ENCODE measurements around the gene DHRS7. TPM values are rescaled to one million over a fixed set of nuclear protein-coding genes. Genes with fewer than 3 reads are reported as not detected.

DHRS7 gene
- total RNA-seq, 1 experiment from 2014 or later, result 71.4 TPM

- POLR2A ChIA-PET, result no interaction called here
These were observed 32.6 kb upstream of the DHRS7 start for GRCh38 chr14:60197629-60198303.

GRCh38 chr14:60196291-60196690 is 31.1 kb upstream of the DHRS7 start:
- no TSS peak for BruUV-seq (replicated peaks)
- H3K36me3 Mint-ChIP-seq (ENCODE audit: insufficient read depth, unreplicated experiment), result no peaks in the 10 kb centered on the region
- DNase-seq (ENCODE audit: unreplicated experiment), result peak; percentile 3
- H3K4me1 Mint-ChIP-seq (ENCODE audit: insufficient read depth, unreplicated experiment), result no peaks in the 10 kb centered on the region
- ChIA-PET CTCF (interaction anchor here (0.7 to 1.4 kb wide), 3 partner anchors 151 to 867 kb away, joined by 3 to 4 read pairs (median 3); no protein-coding TSS in a partner anchor), POLR2A (interaction anchor here (1.2 kb wide), 1 partner anchor 104 kb away, joined by 4 read pairs; the partner anchor contains the start of gene PCNX4)
- TF ChIP-seq CTCF (IDR thresholded peaks at IDR 0.05; ENCODE audit: unreplicated experiment), result no peak
- intact Hi-C loops (cut with micrococcal nuclease), result no loop called here
- peaks cover 15% of the 10 kb centered on the region for H3K9me3 Mint-ChIP-seq (ENCODE audit: unreplicated experiment)
- no peak overlapping the region for H3K4me3 Mint-ChIP-seq (ENCODE audit: unreplicated experiment)
- no peak overlapping the region for H3K27ac Mint-ChIP-seq (ENCODE audit: low read depth, unreplicated experiment)
- no peaks in the 10 kb centered on the region for H3K27me3 Mint-ChIP-seq (ENCODE audit: insufficient read depth, unreplicated experiment)

More at GRCh38 chr14:60197629-60198303, 32.6 kb upstream of the DHRS7 start:
- H3K4me3 Mint-ChIP-seq (ENCODE audit: unreplicated experiment), result no peak overlapping the region
- intact Hi-C loops (cut with micrococcal nuclease), result no loop called here
- no peaks in the 10 kb centered on the region for H3K4me1 Mint-ChIP-seq (ENCODE audit: insufficient read depth, unreplicated experiment)
- no peak for TF ChIP-seq CTCF (IDR thresholded peaks at IDR 0.05; ENCODE audit: unreplicated experiment)
- no peak overlapping the region for H3K27ac Mint-ChIP-seq (ENCODE audit: low read depth, unreplicated experiment)
- H3K36me3 Mint-ChIP-seq (ENCODE audit: insufficient read depth, unreplicated experiment), result no peaks in the 10 kb centered on the region
- H3K27me3 Mint-ChIP-seq (ENCODE audit: insufficient read depth, unreplicated experiment), result no peaks in the 10 kb centered on the region
- peak; percentile 35 for DNase-seq (ENCODE audit: unreplicated experiment)
- peaks cover 15% of the 10 kb centered on the region for H3K9me3 Mint-ChIP-seq (ENCODE audit: unreplicated experiment)
- no TSS peak for BruUV-seq (replicated peaks)
- CTCF ChIA-PET, result interaction anchor here (0.7 to 2.8 kb wide), 4 partner anchors 9 to 139 kb away, joined by 3 to 10 read pairs (median 4); no protein-coding TSS in a partner anchor

- no peak overlapping the region for H3K27ac Mint-ChIP-seq (ENCODE audit: low read depth, unreplicated experiment)
- intact Hi-C loops (cut with micrococcal nuclease), result no loop called here
- no peak for TF ChIP-seq CTCF (IDR thresholded peaks at IDR 0.05; ENCODE audit: unreplicated experiment)
- H3K27me3 Mint-ChIP-seq (ENCODE audit: insufficient read depth, unreplicated experiment), result no peaks in the 10 kb centered on the region
- no peaks in the 10 kb centered on the region for H3K36me3 Mint-ChIP-seq (ENCODE audit: insufficient read depth, unreplicated experiment)
- no peak for DNase-seq (ENCODE audit: unreplicated experiment)
- no TSS peak for BruUV-seq (replicated peaks)
- H3K9me3 Mint-ChIP-seq (ENCODE audit: unreplicated experiment), result peaks cover 15% of the 10 kb centered on the region
- CTCF ChIA-PET, result interaction anchor here (0.7 to 1.4 kb wide), 5 partner anchors 12 to 866 kb away, joined by 3 to 4 read pairs (median 3); no protein-coding TSS in a partner anchor
- H3K4me1 Mint-ChIP-seq (ENCODE audit: insufficient read depth, unreplicated experiment), result no peaks in the 10 kb centered on the region
- H3K4me3 Mint-ChIP-seq (ENCODE audit: unreplicated experiment), result no peak overlapping the region
- POLR2A ChIA-PET, result interaction anchor here (1.2 kb wide), 1 partner anchor 103 kb away, joined by 4 read pairs; the partner anchor contains the start of gene PCNX4
These were observed 30.1 kb upstream of the DHRS7 start for GRCh38 chr14:60195179-60195810.
